GM12878 (cell line): ENCODE results near the gene CCDC24. TPM values are rescaled to one million over a fixed set of nuclear protein-coding genes. Genes with fewer than 3 reads are reported as not detected.

ENCODE experiments used
- ATAC-seq: fragments of 200-7000 bp; cut with Tn5 transposase; 3 replicates; pipeline ENCODE4 v1.9.1; 2020; ENCODE audit warnings: mild to moderate bottlenecking, moderate library complexity
- BruUV-seq: library from RNA; stranded (reverse); fragments of 400-500 nt; replicated peaks from 2 replicates; lab custom pipeline; 2021; lab: Mats Ljungman, UMichigan
- CTCF ChIA-PET: fragments of 300-600 bp; sonication (Branson Sonifier 250); formaldehyde crosslinking; extraction: SDS; loops from one replicate; lab custom pipeline; 2021; ENCODE audit warnings: inconsistent platforms; lab: Yijun Ruan, JAX
- POLR2A ChIA-PET: fragments of 350-600 bp; formaldehyde crosslinking; extraction: SDS; loops from one replicate; lab custom pipeline; 2021; ENCODE audit warnings: inconsistent platforms; lab: Charles Lee
- RAD21 ChIA-PET: fragments of 300-600 bp; sonication (Branson Sonifier 250); formaldehyde crosslinking; loops from one replicate; lab custom pipeline; 2023; ENCODE audit warnings: antibody characterized with exemption; ENCODE audit not compliant: unreplicated experiment; lab: Charles Lee
- SMC1A ChIA-PET: fragments of 300-600 bp; sonication (Branson Sonifier 250); formaldehyde crosslinking; loops from one replicate; lab custom pipeline; 2023; ENCODE audit not compliant: unreplicated experiment, uncharacterized antibody; lab: Charles Lee
- DNase-seq: peaks from one replicate; pipeline ENCODE4 v3.0.0-alpha.2; 2011; ENCODE audit warnings: low read depth, low spot score
- FAIRE-seq: peaks from 3 replicates; lab custom pipeline; 2011; peaks lifted over from hg19 to GRCh38; lab: Jason Lieb, UNC
- H2AFZ ChIP-seq: 2 replicates; pipeline ENCODE4 v1.6.0; 2011; ENCODE audit warnings: low read depth, low read length, control low read depth; ENCODE audit not compliant: control insufficient read depth
- H3K27ac ChIP-seq: 2 replicates; pipeline ENCODE4 v1.5.1; 2011; ENCODE audit warnings: control low read depth; ENCODE audit not compliant: control insufficient read depth, insufficient read depth
- H3K27me3 ChIP-seq, 2 experiments: replicated peaks in 1 of 2; 2 replicates each; pipeline versions ENCODE4 v1.6.0 to v1.6.1; 2011; ENCODE audit warnings: low read length in 1 of 2; ENCODE audit not compliant: control insufficient read depth in 2 of 2, insufficient read depth in 2 of 2
- H3K36me3 ChIP-seq, 2 experiments: 2 replicates each; pipeline ENCODE4 v1.5.1; 2011; ENCODE audit warnings: low read length in 1 of 2; ENCODE audit not compliant: control insufficient read depth in 2 of 2, insufficient read depth in 2 of 2
- H3K4me1 ChIP-seq: 2 replicates; pipeline ENCODE4 v1.6.1; 2011; ENCODE audit warnings: mild to moderate bottlenecking, low read length, moderate library complexity, mixed read lengths; ENCODE audit not compliant: control insufficient read depth, insufficient read depth
- H3K4me2 ChIP-seq: 2 replicates; pipeline ENCODE4 v1.6.0; 2011; ENCODE audit warnings: control low read depth; ENCODE audit not compliant: control insufficient read depth, insufficient read depth
- H3K4me3 ChIP-seq: fragments of 200-600 bp; sonication (generic); 2 replicates; pipeline ENCODE4 v1.5.1; 2016
- H3K79me2 ChIP-seq: 2 replicates; pipeline ENCODE4 v1.6.0; 2011; ENCODE audit warnings: low read length; ENCODE audit not compliant: control insufficient read depth, insufficient read depth
- H3K9ac ChIP-seq: 2 replicates; pipeline ENCODE4 v1.8.0; 2011; ENCODE audit warnings: low read length, control low read depth, mixed read lengths; ENCODE audit not compliant: control insufficient read depth, insufficient read depth
- H3K9me3 ChIP-seq: replicated peaks from 3 replicates; pipeline ENCODE4 v1.5.1; 2011; ENCODE audit warnings: mild to moderate bottlenecking, low read length; ENCODE audit not compliant: control insufficient read depth, insufficient read depth
- H4K20me1 ChIP-seq: 2 replicates; pipeline ENCODE4 v1.6.0; 2011; ENCODE audit not compliant: control insufficient read depth, insufficient read depth
- ATF3 ChIP-seq: IDR thresholded peaks from 2 replicates; pipeline ENCODE4 v1.6.1; 2011; ENCODE audit warnings: low read depth, mild to moderate bottlenecking, low read length, moderate library complexity, borderline replicate concordance; ENCODE audit errors: extremely low read depth
- CREM ChIP-seq: IDR thresholded peaks from 2 replicates; pipeline ENCODE4 v1.6.1; 2014; ENCODE audit warnings: antibody characterized with exemption, low read depth
- FOXM1 ChIP-seq: IDR thresholded peaks from 2 replicates; pipeline ENCODE4 v1.6.1; 2012; ENCODE audit warnings: low read depth, mild to moderate bottlenecking, inconsistent platforms, low read length, moderate library complexity
- HSF1 ChIP-seq: fragments of 150-350 bp; IDR thresholded peaks from 2 replicates; pipeline ENCODE4 v1.6.1; 2014; ENCODE audit warnings: mild to moderate bottlenecking, low read depth, low read length
- KDM1A ChIP-seq: fragments of 200-600 bp; sonication (generic); IDR thresholded peaks from 2 replicates; pipeline ENCODE4 v1.6.1; 2016; ENCODE audit warnings: borderline replicate concordance
- RCOR1 ChIP-seq: conservative IDR thresholded peaks from 2 replicates; pipeline ENCODE4 v1.6.1; 2012; ENCODE audit warnings: low read depth, low read length, improper control_type of control experiment
- RELA ChIP-seq: fragments of 450-650 bp; IDR thresholded peaks from 2 replicates; pipeline ENCODE4 v1.8.0; 2014; ENCODE audit warnings: borderline replicate concordance; ENCODE audit not compliant: partially characterized antibody
- SREBF1 ChIP-seq: IDR thresholded peaks from 2 replicates; pipeline ENCODE4 v1.6.1; 2012; ENCODE audit warnings: mild to moderate bottlenecking, low read length
- SREBF2 ChIP-seq: IDR thresholded peaks from 2 replicates; pipeline ENCODE4 v1.6.1; 2012; ENCODE audit warnings: mild to moderate bottlenecking, low read length
- STAT3 ChIP-seq: IDR thresholded peaks from 2 replicates; pipeline ENCODE4 v1.6.1; 2011; ENCODE audit warnings: low read depth, low read length, improper control_type of control experiment
- ZNF207 ChIP-seq: fragments of 450-650 bp; IDR thresholded peaks from 2 replicates; pipeline ENCODE4 v1.6.1; 2014; ENCODE audit warnings: antibody characterized with exemption, mild to moderate bottlenecking, borderline replicate concordance
- ZNF384 ChIP-seq: IDR thresholded peaks from 2 replicates; pipeline ENCODE4 v1.6.1; 2012; ENCODE audit warnings: low read depth, mild to moderate bottlenecking, low read length, improper control_type of control experiment, borderline replicate concordance
- ZNF687 ChIP-seq: fragments of 450-650 bp; IDR thresholded peaks from 2 replicates; pipeline ENCODE4 v1.6.1; 2017; ENCODE audit warnings: mild to moderate bottlenecking, moderate library complexity
- ZSCAN29 ChIP-seq: fragments of 450-650 bp; IDR thresholded peaks from 2 replicates; pipeline ENCODE4 v1.6.1; 2017; ENCODE audit warnings: mild to moderate bottlenecking, moderate library complexity
- WGBS: methylation state at CpG from one replicate; pipeline ENCODE4 v1.1.6; 2016; ENCODE audit warnings: low lambda C conversion rate; ENCODE audit not compliant: insufficient replicate concordance, insufficient coverage; ENCODE audit errors: missing lambda C conversion rate; 5-methylcytosine and 5-hydroxymethylcytosine counted together
- in situ Hi-C: fragments of 300-500 bp; cut with MboI; formaldehyde crosslinking; loops from 9 replicates; pipeline ENCODE4 v1.14.3; 2018; ENCODE audit warnings: mixed read lengths
- intact Hi-C: fragments of 100-400 bp; cut with micrococcal nuclease; formaldehyde crosslinking; loops from one replicate; pipeline ENCODE4 v1.14.2; 2022; ENCODE audit not compliant: unreplicated experiment
- polyA plus RNA-seq, 11 experiments: library from polyadenylated mRNA; depleted of rRNA in 4 of 11; unstranded in 6 of 11; stranded (reverse) in 5 of 11; fragments of >200 nt; fragmentation: Nextera tagmentation in 4 of 11; fragmentation: Illumina TruSeq in 1 of 11; extraction: Ambion mirVana in 4 of 11; extraction: Trizol in 1 of 11; gene quantifications; 1 replicate in 1 of 11; 2 replicates in 10 of 11; pipeline versions ENCODE4 v1.2.1 to v1.2.3, GENCODE V29; 2011 to 2016; ENCODE audit warnings: inconsistent platforms in 2 of 11, missing spikeins in 2 of 11, low read depth in 1 of 11
- total RNA-seq, 4 experiments: library from RNA; depleted of rRNA in 3 of 4; stranded (reverse); fragments of >200 nt in 3 of 4; fragmentation: Illumina TruSeq in 1 of 4; extraction: Trizol in 1 of 4; gene quantifications; 2 replicates each; pipeline versions ENCODE4 v1.2.1 to v1.2.3, GENCODE V29; 2013 to 2021

The CCDC24 gene
- total and polyA plus RNA-seq, 10 of the 15 experiments (the other 5 are each of a cell fraction or from before 2014, with no cell fraction given): 0.18 to 3.1 (median 1.6) TPM; not detected in 1

GRCh38 chr1:44032170-44032790 lies 40.9 kb downstream of the CCDC24 start (continued):
- TF ChIP-seq HSF1: no peak
- no peak for TF ChIP-seq CREM
- TF ChIP-seq SREBF2: no peak
- TF ChIP-seq SREBF1: no peak

GRCh38 chr1:44033041-44033575 lies 41.7 kb downstream of the CCDC24 start:
- H4K20me1 ChIP-seq: no peaks in the 10 kb centered on the region
- in situ Hi-C loops: loop anchor here (10.0 kb wide), 1 partner anchor 268 kb away; no protein-coding TSS in a partner anchor
- no peak for FAIRE-seq
- TF ChIP-seq ZNF384 (no peak), RCOR1 (no peak), FOXM1 (no peak), KDM1A (no peak), RELA (no peak), ATF3 (no peak), ZNF687 (no peak), ZNF207 (no peak), STAT3 (no peak), ZSCAN29 (no peak)

More at GRCh38 chr1:44033041-44033575, 41.7 kb downstream of the CCDC24 start:
- Histone ChIP-seq H3K4me2 (no peak overlapping the region), H3K36me3 (no peaks in the 10 kb centered on the region), H3K27ac (no peak overlapping the region), H3K79me2 (no peaks in the 10 kb centered on the region), H3K4me1 (peaks cover 6% of the 10 kb centered on the region), H2AFZ (no peak overlapping the region), H3K27me3 (no peaks in the 10 kb centered on the region), H3K9ac (no peak overlapping the region), H3K9me3 (no peaks in the 10 kb centered on the region), H3K4me3 (no peak overlapping the region)
- intact Hi-C loops: loop anchor here (5.0 kb wide), 1 partner anchor 41 kb away; the partner anchor contains the start of gene CCDC24
- POLR2A ChIA-PET: interaction anchor here (1.2 kb wide), 1 partner anchor 44 kb away, joined by 3 read pairs; no protein-coding TSS in a partner anchor
- ATAC-seq: no peak
- DNase-seq: no peak
- 50% methylated on average over 8 of the region's 8 CpGs for WGBS
- CTCF ChIA-PET: interaction anchor here (0.9 to 8.9 kb wide), 4 partner anchors 9 to 41 kb away, joined by 3 to 167 read pairs (median 42); no protein-coding TSS in a partner anchor
- SMC1A ChIA-PET: interaction anchor here (2.1 kb wide), 1 partner anchor 98 kb away, joined by 5 read pairs; no protein-coding TSS in a partner anchor
- RAD21 ChIA-PET: interaction anchor here (1.6 kb wide), 1 partner anchor 269 kb away, joined by 3 read pairs; no protein-coding TSS in a partner anchor
- no TSS peak for BruUV-seq
